ENCODE data around the gene POFUT2.

POFUT2 gene

DNA sequence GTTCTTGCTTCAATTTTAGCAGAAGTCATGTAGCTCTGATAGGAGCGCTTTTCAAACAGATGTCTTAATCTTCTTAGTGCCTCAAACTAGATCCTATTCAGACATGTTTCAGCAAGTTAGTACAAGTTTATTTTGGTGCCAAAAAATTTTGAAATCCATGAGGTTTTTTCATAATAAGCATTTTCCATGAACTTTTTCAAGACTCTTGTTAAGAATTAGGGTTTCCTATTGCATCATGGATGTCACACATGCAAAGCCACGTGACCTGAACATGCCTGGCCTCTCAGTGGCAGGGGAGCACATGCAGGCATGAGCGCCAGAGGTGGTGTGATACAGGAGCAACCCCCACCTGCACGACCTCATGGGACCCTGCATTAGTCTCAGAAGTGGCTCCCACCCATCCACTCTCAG, 67.6 kb downstream of the POFUT2 start:
- no peak for DNase-seq

DNA sequence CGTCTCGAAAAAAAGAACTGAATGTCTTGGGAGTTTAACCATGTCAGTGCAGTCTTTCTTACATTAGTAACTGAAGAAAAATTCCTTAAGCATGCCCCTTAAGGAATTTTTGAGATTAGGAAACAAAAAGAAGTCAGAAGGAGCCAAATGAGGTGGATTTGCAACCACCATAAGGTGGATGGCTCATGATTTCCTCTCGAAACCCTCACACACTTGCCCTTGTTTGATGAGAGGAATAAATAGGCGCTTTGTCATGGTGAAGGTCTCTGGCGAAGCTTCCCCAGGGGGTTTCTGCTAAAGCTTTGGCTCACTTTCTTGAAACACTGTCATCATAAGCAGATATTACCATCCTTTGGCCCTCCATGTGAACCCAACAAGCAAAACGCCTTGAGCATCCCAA, 68.2 kb downstream of the POFUT2 start:
- DNase-seq: no peak

DNA sequence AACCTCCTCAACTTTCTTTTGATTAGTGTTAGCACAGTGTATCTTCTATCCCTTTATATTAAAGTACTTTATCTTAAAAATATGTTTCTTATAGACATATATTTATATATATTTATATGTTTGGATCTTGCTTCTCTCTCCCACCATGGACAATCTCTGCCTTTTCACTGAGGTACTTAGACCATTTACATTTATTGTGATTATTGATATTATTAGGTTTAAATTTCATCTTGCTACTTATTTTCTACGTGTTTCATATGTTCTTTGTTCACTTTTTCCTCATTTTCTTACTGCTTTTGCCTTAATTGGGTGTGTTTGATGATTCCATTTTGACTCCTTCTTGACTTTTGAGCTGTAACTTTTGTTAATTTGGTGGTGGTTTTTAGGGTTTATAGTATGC, 70.7 kb downstream of the POFUT2 start:
- no peak for DNase-seq

DNA sequence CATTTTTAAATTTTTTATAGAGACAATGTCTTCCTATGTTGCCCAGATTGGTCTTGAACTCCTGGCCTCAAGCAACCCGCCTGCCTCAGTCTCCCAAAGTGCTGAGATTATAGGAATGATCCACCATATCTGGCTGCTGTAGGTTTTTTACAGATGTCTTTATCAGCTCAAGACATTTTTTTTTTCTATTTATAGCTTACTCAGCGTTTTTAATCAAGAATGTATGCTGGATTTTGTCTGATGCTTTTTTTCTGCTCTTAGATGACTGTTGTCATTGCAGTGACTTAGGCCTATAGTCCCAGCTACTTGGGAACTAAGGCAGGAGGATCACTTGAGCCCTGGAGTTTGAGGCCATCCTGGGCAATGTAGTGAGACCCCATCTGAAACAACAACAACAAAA, 72.5 kb downstream of the POFUT2 start:
- no peak for DNase-seq
